GM12878 (cell line): ENCODE results near the gene NAGK. TPM values are rescaled to one million over a fixed set of nuclear protein-coding genes. Genes with fewer than 3 reads are reported as not detected.
A peak's percentile ranks its signal among the peaks of the same experiment; 100 is the strongest.

ENCODE experiments used
- ASH2L ChIP-seq: fragments of 300-600, 200-600 bp; sonication (generic); IDR thresholded peaks from 2 replicates; pipeline ENCODE4 v1.6.1; 2017; ENCODE audit warnings: low read depth, mild to moderate bottlenecking, borderline replicate concordance
- ATF7 ChIP-seq: fragments of 450-650 bp; IDR thresholded peaks from 2 replicates; pipeline ENCODE4 v1.6.1; 2016; ENCODE audit warnings: low read depth, mild to moderate bottlenecking
- BACH1 ChIP-seq: fragments of 450-650 bp; IDR thresholded peaks from 2 replicates; pipeline ENCODE4 v1.6.1; 2017; ENCODE audit warnings: mild to moderate bottlenecking, borderline replicate concordance
- BCL11A ChIP-seq: IDR thresholded peaks from 2 replicates; pipeline ENCODE4 v1.6.1; 2011; ENCODE audit warnings: low read depth, low read length
- CHD2 ChIP-seq: IDR thresholded peaks from 2 replicates; pipeline ENCODE4 v1.6.1; 2011; ENCODE audit warnings: low read depth, low read length, improper control_type of control experiment, borderline replicate concordance
- CHD4 ChIP-seq: fragments of 200-600 bp; sonication (generic); IDR thresholded peaks from 2 replicates; pipeline ENCODE4 v1.6.1; 2016; ENCODE audit warnings: mild to moderate bottlenecking
- CREB1 ChIP-seq: IDR thresholded peaks from 2 replicates; pipeline ENCODE4 v1.6.1; 2012; ENCODE audit warnings: low read depth, mild to moderate bottlenecking, inconsistent platforms
- CREM ChIP-seq: IDR thresholded peaks from 2 replicates; pipeline ENCODE4 v1.6.1; 2014; ENCODE audit warnings: antibody characterized with exemption, low read depth
- EED ChIP-seq: sonication (generic); IDR thresholded peaks from 2 replicates; pipeline ENCODE4 v1.6.1; 2016; ENCODE audit warnings: antibody characterized with exemption, low read depth
- FOS ChIP-seq: IDR thresholded peaks from 3 replicates; pipeline ENCODE4 v1.6.1; 2011; ENCODE audit warnings: borderline replicate concordance; ENCODE audit not compliant: insufficient read length; ENCODE audit errors: extremely low read depth
- GATAD2B ChIP-seq: fragments of 450-650 bp; conservative IDR thresholded peaks from 2 replicates; pipeline ENCODE4 v1.6.1; 2017; ENCODE audit warnings: low read depth, mild to moderate bottlenecking, moderate library complexity
- HDAC6 ChIP-seq: fragments of 200-600 bp; sonication (generic); IDR thresholded peaks from one replicate; pipeline ENCODE4 v1.8.0; 2017; ENCODE audit warnings: antibody characterized with exemption; ENCODE audit not compliant: unreplicated experiment
- HDGF ChIP-seq: fragments of 450-650 bp; IDR thresholded peaks from 2 replicates; pipeline ENCODE4 v1.6.1; 2016; ENCODE audit warnings: antibody characterized with exemption
- HSF1 ChIP-seq: fragments of 150-350 bp; IDR thresholded peaks from 2 replicates; pipeline ENCODE4 v1.6.1; 2014; ENCODE audit warnings: mild to moderate bottlenecking, low read depth, low read length
- KLF5 ChIP-seq: fragments of 450-650 bp; IDR thresholded peaks from 2 replicates; pipeline ENCODE4 v1.6.1; 2014; ENCODE audit warnings: mild to moderate bottlenecking; ENCODE audit not compliant: partially characterized antibody
- LARP7 ChIP-seq: fragments of 450-650 bp; IDR thresholded peaks from 2 replicates; pipeline ENCODE4 v1.6.1; 2017; ENCODE audit warnings: mild to moderate bottlenecking
- NFYA ChIP-seq: IDR thresholded peaks from 2 replicates; pipeline ENCODE4 v1.6.1; 2011; ENCODE audit warnings: low read depth, mild to moderate bottlenecking, low read length, improper control_type of control experiment, borderline replicate concordance
- NR2C2 ChIP-seq: IDR thresholded peaks from 2 replicates; pipeline ENCODE4 v1.6.1; 2011; ENCODE audit warnings: borderline replicate concordance, low read depth; ENCODE audit not compliant: control insufficient read depth, insufficient read length
- PML ChIP-seq: IDR thresholded peaks from 2 replicates; pipeline ENCODE4 v1.6.1; 2012; ENCODE audit warnings: low read length, inconsistent platforms
- POLR2A ChIP-seq: IDR thresholded peaks from 2 replicates; pipeline ENCODE4 v1.6.1; 2011; ENCODE audit warnings: low read depth, mild to moderate bottlenecking, low read length
- POLR2AphosphoS5 ChIP-seq: IDR thresholded peaks from 2 replicates; pipeline ENCODE4 v1.6.1; 2011; ENCODE audit warnings: mild to moderate bottlenecking, low read length, inconsistent platforms
- POU2F2 ChIP-seq: IDR thresholded peaks from 3 replicates; pipeline ENCODE4 v1.6.1; 2011; ENCODE audit warnings: low read depth, mild to moderate bottlenecking, low read length, borderline replicate concordance
- RBBP5 ChIP-seq: fragments of 200-600 bp; sonication (generic); conservative IDR thresholded peaks from 2 replicates; pipeline ENCODE4 v1.6.1; 2016
- SIX5 ChIP-seq: IDR thresholded peaks from 2 replicates; pipeline ENCODE4 v1.6.1; 2011; ENCODE audit warnings: mild to moderate bottlenecking, low read depth, low read length, moderate library complexity; ENCODE audit not compliant: severe bottlenecking
- SPI1 ChIP-seq: IDR thresholded peaks from 2 replicates; pipeline ENCODE4 v1.6.1; 2011; ENCODE audit warnings: low read depth, mild to moderate bottlenecking, low read length, moderate library complexity, borderline replicate concordance; ENCODE audit not compliant: insufficient read depth
- USF2 ChIP-seq: IDR thresholded peaks from 2 replicates; pipeline ENCODE4 v1.6.1; 2011; ENCODE audit warnings: low read depth, low read length, improper control_type of control experiment, borderline replicate concordance
- ZBTB11 ChIP-seq: fragments of 450-650 bp; formaldehyde crosslinking; IDR thresholded peaks from 2 replicates; pipeline ENCODE4 v1.5.0; 2022; ENCODE audit warnings: mild to moderate bottlenecking, missing genetic modification characterization
- ZNF217 ChIP-seq: fragments of 450-650 bp; IDR thresholded peaks from 2 replicates; pipeline ENCODE4 v1.6.1; 2017; ENCODE audit warnings: antibody characterized with exemption, mild to moderate bottlenecking
- polyA plus RNA-seq, 11 experiments: library from polyadenylated mRNA; depleted of rRNA in 4 of 11; unstranded in 6 of 11; stranded (reverse) in 5 of 11; fragments of >200 nt; fragmentation: Nextera tagmentation in 4 of 11; fragmentation: Illumina TruSeq in 1 of 11; extraction: Ambion mirVana in 4 of 11; extraction: Trizol in 1 of 11; gene quantifications; 1 replicate in 1 of 11; 2 replicates in 10 of 11; pipeline versions ENCODE4 v1.2.1 to v1.2.3, GENCODE V29; 2011 to 2016; ENCODE audit warnings: inconsistent platforms in 2 of 11, missing spikeins in 2 of 11, low read depth in 1 of 11
- total RNA-seq, 4 experiments: library from RNA; depleted of rRNA in 3 of 4; stranded (reverse); fragments of >200 nt in 3 of 4; fragmentation: Illumina TruSeq in 1 of 4; extraction: Trizol in 1 of 4; gene quantifications; 2 replicates each; pipeline versions ENCODE4 v1.2.1 to v1.2.3, GENCODE V29; 2013 to 2021

Gene NAGK
- total and polyA plus RNA-seq, 10 of the 15 experiments (the other 5 are each of a cell fraction or from before 2014, with no cell fraction given): 67.7 to 137 (median 115) TPM

- no peak for TF ChIP-seq HSF1
- TF ChIP-seq NFYA: no peak
- peak; percentile 68; the same call in 1 of the 2 replicates for TF ChIP-seq BCL11A
- peak; percentile 83 for TF ChIP-seq ATF7
- TF ChIP-seq RBBP5: no peak
- no peak for TF ChIP-seq ASH2L
- TF ChIP-seq BACH1: no peak
- TF ChIP-seq POLR2A: peak; percentile 62
- no peak for TF ChIP-seq NR2C2
- no peak for TF ChIP-seq HDAC6
- TF ChIP-seq KLF5: peak; percentile 31
- TF ChIP-seq POLR2AphosphoS5: peak; percentile 71
- TF ChIP-seq CREB1: no peak
- 0 out of 2 replicates have a peak, but pooled peaks have one; percentile 46 for TF ChIP-seq GATAD2B
- no peak for TF ChIP-seq USF2
- peak; percentile 51; the same call in 1 of the 2 replicates for TF ChIP-seq CREM
- TF ChIP-seq POU2F2: 0 out of 3 replicates have a peak, but pooled peaks have one; percentile 14
- no peak for TF ChIP-seq ZBTB11
- no peak for TF ChIP-seq LARP7
- peak; percentile 31; the same call in 1 of the 2 replicates for TF ChIP-seq HDGF
- TF ChIP-seq ZNF217: no peak
- TF ChIP-seq EED: peak; percentile 95; the same call in 1 of the 2 replicates
- no peak for TF ChIP-seq FOS
- peak; percentile 20; the same call in 1 of the 2 replicates for TF ChIP-seq CHD2
- TF ChIP-seq SIX5: no peak
- no peak for TF ChIP-seq PML
- peak; percentile 99 for TF ChIP-seq SPI1
- TF ChIP-seq CHD4: no peak
These were observed 3.4 kb downstream of the NAGK start (continued) for GRCh38 chr2:71071681-71072398.
